C4-2B (cell line): ENCODE results near the gene PACS2.
"Not testable (repeated sequence)": the region's sequence is repeated elsewhere in the genome, so short reads cannot be mapped to it uniquely, and the experiment has no call there.

ENCODE experiments used
- H3K27ac ChIP-seq: fragments of 450-650 bp; 2 replicates; pipeline ENCODE4 v1.5.1; 2017
- CTCF ChIP-seq: fragments of 450-650 bp; conservative IDR thresholded peaks from 2 replicates; pipeline ENCODE4 v1.5.1; 2017; ENCODE audit warnings: mild to moderate bottlenecking
- ZFX ChIP-seq: fragments of 450-650 bp; IDR thresholded peaks from 2 replicates; pipeline ENCODE4 v1.6.1; 2017

The PACS2 gene

GRCh38 chr14:105292826-105293711 is 21.5 kb upstream of the PACS2 start:
- TF ChIP-seq CTCF (no peak), ZFX (no peak)
- no peak overlapping the region for H3K27ac ChIP-seq

GRCh38 chr14:105294142-105294597 is 20.4 kb upstream of the PACS2 start:
- TF ChIP-seq CTCF (no peak), ZFX (no peak)
- no peak overlapping the region for H3K27ac ChIP-seq

DNA sequence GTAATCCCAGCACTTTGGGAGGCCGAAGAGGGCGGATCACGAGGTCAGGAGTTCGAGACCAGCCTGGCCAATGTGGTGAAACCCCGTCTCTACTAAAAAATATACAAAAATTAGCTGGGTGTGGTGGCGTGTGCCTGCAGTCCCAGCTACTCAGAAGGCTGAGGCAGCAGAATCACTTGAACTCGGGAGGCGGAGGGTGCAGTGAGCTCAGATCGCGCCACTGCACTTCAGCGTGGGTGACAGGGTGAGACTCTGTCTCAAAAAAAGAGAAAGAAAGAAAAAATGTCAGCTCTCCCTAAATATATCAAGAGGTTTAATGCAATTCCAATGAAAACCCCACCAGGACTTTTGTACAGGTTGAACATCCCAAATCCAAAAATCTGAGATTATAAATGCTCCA is 17.2 kb upstream of the PACS2 start:
- H3K27ac ChIP-seq, result not testable (repeated sequence)

- H3K27ac ChIP-seq, result peak overlapping the region; percentile 84
- TF ChIP-seq CTCF (no peak), ZFX (no peak)
Observed at GRCh38 chr14:105299654-105300541, 14.7 kb upstream of the PACS2 start.

- peak within 1 kb of the TSS; percentile 84 for H3K27ac ChIP-seq
- TF ChIP-seq CTCF (no peak), ZFX (peak; percentile 99)
Observed at GRCh38 chr14:105300542-105301102, 13.9 kb upstream of the PACS2 start, which contains the start of gene BRF1. Gene BRF1 (minus strand): TSS chr14:105301001. CDS start chr14:105300629, 372 bp downstream.

DNA sequence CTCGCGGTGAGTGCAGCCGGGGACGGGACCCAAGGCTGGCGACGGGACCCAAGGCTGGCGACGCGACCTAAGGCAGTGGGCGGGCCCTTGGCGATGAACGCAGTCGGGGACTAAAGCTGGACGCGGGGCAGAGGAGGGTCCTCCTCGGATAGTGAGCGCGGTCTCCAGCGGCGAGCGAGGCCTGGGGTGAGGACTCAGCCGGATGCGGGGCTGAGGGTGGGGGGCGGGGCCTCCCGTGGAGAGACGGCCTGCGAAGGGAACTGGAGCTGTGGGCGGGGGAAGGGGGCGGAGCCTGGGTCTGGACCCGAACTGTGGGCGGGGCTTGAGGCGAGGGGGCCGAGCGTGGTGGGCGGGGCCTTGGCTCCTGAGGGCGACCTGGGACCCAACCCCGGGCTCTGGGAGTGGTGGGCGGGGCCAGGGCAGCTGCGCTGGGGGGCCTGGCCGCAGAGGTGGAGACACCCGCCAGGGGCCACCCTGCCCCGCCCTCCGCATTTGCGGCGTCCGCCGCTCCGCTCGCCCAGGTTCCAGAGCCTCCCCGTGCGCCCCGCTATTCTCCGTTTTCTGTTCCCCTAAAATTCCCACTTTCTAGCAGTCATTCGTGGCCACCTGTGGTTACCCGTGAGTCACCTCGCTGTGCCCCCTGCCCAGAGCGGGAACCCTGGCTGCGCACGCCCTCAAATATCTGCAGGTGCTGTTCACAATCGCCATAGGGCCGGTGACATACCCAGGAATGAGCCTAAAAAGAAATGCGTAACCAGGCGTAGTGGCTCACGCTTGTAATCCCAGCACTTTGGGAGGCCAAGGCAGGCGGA is 13.2 kb upstream of the PACS2 start:
- H3K27ac ChIP-seq, result peak overlapping the region; percentile 84
- TF ChIP-seq ZFX, result no peak
- TF ChIP-seq CTCF, result no peak

DNA sequence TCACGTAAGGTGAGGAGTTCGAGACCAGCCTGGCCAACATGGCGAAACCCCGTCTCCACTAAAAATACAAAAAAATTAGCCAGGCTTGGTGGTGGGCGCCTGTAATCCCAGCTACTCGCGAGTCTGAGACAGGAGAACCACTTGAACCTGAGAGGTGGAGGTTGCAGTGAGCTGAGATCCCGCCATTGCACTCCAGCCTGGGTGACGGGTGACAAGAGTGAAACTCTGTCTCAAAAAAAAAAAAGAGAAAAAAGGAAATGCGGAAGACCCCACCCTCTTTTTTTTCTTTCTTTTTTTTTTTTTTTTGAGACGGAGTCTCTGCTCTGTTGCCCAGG is 12.7 kb upstream of the PACS2 start:
- peak overlapping the region; percentile 84; the same call in 1 of the 2 replicates for H3K27ac ChIP-seq
